ENCODE results near the gene ZNF181.

Gene ZNF181

DNA sequence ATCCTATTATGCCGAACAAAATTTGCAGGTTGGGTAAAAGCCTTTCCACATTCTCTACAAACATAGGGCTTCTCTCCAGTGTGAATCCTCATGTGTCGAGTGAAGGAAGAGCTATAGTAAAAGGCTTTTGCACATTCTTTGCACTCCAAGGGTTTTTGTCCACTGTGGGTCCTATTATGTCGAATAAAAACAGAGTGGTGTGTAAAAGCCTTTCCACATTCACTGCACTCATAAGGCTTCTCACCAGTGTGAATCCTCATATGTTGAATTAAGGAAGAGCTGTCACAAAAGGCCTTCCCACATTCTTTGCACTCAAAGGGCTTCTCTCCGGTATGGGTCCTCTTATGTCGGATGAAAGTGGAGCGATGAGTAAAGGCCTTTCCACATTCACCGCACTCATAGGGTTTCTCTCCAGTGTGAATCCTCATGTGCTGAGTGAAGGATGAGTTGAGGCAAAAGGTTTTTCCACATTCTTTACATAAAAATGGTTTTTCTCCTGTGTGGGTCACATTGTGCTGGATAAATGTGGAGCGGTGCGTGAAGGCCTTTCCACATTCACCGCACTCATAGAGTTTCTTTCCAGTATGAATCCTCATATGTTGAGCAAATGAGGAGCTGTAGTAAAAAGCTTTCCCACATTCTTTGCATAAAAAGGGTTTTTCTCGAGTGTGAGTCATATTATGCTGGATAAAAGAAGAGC lies 25.3 kb downstream of the ZNF181 start:
- no peak for DNase-seq (ENCODE audit: low read depth)

DNA sequence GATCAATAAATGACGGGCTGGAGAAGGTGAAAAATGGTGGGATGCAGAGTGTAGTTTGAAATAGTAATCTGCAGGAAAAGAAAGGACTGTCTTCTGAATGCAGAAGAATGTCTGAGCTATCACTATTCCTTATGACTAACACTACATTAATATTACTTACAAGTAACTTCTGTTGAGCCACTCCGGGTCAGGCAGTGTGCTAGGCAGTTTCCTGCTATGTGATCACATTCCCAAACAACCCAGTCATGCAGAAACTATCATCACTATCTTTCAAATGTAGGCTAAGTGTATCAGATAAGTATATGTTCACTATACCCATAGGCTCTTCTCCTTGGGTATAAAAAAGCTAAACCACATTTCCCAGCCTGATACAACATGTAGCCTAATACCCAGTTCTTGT lies 32.3 kb downstream of the ZNF181 start:
- no peak for DNase-seq (ENCODE audit: low read depth)

DNA sequence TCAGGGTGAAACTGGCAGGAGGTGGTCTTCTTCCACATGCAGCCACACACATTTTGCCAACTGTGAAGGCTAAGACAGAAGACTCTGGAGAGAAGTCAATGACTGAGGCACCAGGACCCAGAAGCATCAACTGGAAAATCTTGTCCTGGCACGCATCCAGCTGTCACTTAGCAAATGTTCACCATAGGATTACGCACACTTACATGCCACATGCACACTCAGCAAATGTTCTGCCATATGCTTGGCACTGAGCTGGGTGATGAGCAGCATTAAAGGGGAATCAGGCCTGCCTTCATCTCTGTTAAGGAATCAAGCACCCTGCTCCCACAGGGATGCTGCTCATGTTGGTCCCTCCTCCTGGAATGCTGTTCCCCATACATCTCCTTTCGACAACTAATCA lies 33.9 kb downstream of the ZNF181 start:
- DNase-seq (ENCODE audit: low read depth) = no peak

DNA sequence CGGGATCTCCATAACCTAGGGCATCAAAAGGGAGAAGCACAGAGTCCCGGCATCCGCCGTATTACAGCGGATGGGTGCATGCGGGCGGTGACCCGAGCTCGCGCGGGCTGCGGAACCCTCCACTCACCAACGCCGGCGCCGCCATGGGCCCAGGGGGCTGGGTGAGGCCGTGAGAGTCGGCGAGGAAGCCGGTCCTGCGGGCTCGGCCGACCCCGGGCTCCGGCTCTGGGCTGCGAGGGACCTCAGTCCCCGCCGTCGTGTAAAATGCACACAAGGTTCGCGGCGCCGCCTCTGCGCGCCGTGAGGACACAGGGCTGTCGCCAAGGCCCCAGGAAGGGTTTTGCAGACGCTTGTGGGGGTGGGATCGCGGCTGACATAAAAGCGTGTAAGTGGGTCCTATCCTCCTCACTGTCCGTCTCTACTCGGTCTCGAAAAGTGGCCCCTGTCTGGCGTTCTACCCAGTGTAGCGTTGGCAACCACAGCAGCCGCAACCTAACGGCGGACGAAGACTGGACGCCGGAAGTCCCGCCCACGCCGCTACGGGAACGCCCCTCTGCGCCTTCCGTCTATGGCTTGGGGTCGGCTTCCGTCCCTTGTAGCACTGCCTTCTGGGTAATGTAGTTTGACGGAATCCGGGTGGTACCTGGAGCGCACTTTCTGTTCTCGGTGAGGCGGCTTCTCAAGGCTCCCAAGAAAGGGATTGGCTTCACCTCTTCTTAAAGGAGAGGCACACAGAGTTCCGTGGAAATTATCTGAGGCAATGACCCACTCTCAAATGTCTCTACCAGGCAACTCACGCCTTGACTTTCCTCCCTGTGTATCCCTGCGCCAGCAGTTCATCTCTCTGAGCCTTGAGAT lies 38.9 kb downstream of the ZNF181 start, which contains the start of gene ZNF599:
ZNF599 (minus strand) TSS at position 519 of the 858 bp plus-strand sequence; CDS start at position 145, 374 bp downstream.
- peak; percentile 76 for DNase-seq (ENCODE audit: low read depth)

DNA sequence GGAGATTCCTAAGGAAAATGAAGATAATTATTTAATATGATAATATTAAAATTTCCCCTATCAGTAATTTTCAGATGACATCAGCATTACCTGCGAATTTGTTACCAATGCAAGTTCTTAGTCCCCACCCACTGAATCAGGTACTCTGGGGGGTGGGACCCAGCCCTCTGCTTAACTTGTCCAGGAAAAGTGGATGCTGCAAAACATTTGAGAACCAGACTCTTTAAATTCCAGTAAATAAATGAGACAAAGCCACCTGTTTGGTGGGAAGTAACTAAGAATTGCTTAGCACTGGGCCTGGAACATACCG lies 39.5 kb downstream of the ZNF181 start:
- DNase-seq (ENCODE audit: low read depth) = no peak

DNA sequence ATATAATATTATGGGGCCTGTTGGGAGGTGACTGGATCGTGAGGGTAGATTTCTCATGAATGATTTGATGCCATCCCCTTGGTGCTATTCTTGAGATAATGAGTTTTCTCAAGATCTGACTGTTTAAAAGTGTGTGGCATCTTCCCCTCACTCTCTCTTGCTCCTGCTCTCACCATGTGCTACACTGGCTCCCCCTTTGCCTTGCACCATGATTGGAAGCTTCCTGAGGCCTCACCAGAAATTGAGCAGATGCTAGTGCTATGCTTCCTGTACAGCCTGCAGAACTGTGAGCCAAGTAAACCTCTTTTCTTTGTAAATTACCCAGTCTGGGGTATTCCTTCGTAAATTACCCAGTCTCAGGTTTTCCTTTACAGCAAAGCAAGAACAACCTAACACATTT lies 40.8 kb downstream of the ZNF181 start:
- DNase-seq (ENCODE audit: low read depth) = no peak

DNA sequence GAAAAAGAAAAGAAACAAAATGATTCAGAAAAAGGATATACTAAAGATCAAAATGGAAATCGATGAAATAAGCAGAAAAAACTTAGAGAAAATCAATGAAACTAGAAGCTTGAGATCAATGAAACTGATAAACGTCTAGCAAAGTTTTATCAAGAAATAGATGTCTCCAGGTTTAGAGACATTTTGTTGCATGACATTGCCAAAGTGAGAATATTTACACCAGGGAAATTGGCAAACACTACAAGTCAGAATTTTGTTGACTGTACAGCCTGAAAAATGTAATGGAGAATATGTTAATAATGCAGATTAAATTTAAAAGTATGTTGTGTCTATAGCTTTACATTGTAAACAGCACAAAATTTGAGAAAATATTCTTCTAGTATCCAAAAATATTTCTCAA lies 44.3 kb downstream of the ZNF181 start:
- no peak for DNase-seq (ENCODE audit: low read depth)

DNA sequence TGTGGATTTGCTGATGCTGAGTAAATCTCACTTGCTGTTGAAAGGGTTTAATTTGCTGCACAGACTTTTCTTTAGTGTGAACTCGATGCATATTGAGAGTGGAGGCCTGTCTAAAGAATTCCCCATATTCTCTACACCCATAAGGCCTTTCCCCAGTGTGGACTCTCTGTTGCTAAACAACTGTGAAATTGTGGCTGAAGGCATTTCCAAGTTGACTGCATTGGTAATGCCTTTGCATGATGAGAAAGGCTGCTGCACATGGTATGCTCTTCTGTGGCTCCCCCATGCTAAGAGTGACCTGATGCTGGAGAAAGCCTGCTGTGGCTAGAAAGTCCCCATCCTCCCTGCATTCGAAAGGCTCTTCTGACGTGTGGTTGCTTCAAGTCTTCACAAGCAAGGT lies 45.6 kb downstream of the ZNF181 start:
- no peak for DNase-seq (ENCODE audit: low read depth)

DNA sequence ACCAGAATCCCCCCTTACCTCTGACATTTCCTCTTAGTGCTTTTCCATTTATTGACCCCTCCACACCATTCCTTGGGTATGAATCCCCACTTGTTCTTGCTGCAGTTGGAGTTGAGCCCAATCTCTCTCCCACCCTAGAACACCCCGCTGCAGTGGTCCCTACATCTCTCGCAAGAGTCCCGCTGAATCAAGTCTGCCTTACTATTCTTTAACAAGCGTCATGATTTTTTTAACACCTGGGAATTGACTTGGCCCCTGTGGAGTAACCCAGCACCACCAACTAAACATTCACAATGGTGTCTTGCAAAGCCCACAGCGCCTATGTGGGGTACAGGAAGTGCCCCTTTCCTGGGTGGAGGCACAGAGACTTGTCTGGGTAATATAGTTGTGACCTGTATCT lies 52.2 kb downstream of the ZNF181 start:
- DNase-seq (ENCODE audit: low read depth) = no peak

DNA sequence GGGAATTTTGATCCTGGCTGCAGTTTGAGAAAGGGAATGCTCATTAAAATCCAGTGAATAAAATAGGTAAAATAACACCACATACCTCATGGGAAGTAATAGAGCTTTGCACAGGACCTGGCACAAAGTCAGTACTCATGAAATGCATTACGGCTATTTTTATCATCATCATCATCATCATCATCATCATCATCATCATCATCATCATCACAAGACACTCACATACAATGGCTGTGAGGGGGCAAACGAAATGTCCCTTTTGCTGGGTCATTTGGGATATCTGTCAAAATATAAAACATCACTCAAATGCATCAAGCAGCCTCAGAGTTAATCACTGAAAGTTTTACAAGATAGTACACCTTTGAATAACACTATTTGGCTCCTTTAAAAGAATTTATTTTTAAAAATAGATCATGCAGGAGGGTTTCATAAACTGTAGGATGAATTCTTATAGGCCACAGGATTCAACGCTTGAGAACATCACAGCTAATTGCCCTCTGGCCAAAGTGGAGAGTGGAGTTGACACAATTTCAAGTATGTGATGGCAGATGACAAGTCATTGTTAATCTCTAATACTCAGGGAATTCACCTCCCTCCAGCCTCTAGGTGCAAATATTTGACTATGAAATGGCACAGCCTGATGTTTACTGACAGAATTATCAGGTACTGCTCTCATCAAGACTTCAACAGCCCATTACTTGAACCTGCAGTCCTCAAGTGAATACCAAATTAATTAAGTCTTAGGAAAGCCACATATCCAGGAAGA lies 53.2 kb downstream of the ZNF181 start:
- DNase-seq (ENCODE audit: low read depth) = no peak

DNA sequence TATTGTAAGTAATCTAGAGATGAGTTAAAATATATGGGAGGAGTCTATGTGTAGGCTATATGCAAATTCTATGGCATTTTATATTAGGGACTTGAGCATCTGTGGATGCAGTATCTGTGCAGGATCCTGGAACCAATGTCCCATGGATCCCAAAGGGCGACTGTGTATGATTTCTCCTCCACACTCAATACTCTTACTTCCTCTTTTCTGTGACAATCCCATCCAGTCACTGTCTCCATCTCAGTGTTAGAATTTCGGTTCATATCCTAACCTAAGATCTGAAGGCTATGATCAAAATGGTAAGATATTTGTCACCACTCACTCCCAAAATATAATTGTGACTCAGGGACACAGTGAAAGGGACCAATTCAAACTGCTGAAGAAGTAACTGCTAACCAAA lies 54.0 kb downstream of the ZNF181 start:
- no peak for DNase-seq (ENCODE audit: low read depth)

DNA sequence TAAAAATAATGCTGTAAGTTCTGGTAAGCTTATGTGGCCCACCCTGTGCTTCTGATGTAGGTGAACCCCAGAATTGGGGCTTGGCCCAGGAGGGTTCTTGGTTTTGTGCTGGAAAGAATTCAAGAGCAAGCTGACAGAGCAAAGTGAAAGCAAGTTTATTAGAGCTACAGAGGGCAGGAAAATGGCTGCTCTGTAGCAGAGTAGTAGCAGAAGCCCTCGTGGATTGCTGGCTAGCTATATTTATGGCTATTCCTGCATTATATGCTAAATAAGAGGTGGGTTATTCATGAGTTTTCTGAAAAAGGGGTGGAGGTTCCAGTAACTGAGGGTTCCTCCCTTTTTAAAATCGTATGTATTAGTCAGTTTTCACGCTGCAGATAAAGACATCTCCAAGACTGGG lies 59.5 kb downstream of the ZNF181 start:
- DNase-seq (ENCODE audit: low read depth) = no peak

DNA sequence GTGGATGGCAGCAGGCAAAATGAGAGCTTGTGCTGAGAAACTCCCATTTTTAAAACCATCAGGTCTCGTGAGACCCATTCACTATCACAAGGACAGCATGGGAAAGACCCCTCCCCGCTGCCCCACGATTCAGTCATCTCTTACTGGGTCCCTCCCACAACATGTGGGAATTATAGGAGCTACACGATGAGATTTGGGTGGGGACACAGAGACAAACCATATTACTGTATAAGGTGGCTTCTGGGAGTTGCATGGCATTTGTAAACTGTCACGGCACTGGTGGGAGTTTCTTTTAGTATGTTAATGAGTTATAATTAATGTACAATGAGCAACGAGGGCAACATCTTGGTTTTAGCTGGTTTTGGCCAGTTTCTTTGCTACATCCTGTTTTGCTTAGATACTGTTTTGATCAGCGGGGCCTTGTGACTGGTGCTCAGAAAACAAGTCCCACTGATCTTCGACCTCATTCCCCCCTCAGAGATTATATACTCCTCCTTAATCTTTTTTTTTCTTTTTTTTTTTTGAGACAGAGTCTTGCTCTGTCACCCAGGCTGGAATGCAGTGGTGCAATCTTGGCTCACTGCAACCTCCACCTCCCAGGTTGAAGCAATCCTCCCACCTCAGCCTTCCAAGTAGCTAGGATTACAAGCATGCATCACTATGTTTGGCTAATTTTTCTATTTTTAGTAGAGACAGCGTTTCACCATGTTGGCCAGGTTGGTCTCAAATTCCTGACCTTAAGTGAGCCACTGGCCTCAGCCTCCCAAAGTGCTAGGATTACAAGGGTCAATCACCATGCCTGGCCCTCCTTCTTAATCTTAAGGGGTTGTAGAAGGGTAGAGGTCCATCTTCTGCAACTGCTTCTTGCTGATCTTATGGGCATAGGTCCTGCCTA lies 60.3 kb downstream of the ZNF181 start:
- no peak for DNase-seq (ENCODE audit: low read depth)

All from T-helper 22 cell (primary cell).